ENCODE data around the gene ANKS6. TPM values are rescaled to one million over a fixed set of nuclear protein-coding genes. Genes with fewer than 3 reads are reported as not detected.

The ANKS6 gene
- polyA plus RNA-seq, 1 donor from 2014 or later, result 16.6 TPM

GRCh38 chr9:98787766-98788335 lies 8.5 kb downstream of the ANKS6 start:
- H3K4me2 ChIP-seq (ENCODE audit: low read length), result no peak overlapping the region
- no peaks in the 10 kb centered on the region for H3K79me2 ChIP-seq (replicated peaks; ENCODE audit: insufficient read depth, low read length)
- H3F3A ChIP-seq (ENCODE audit: insufficient read depth, low read length, poor library complexity, severe bottlenecking), result no peaks in the 10 kb centered on the region
- no peaks in the 10 kb centered on the region for H3K27me3 ChIP-seq (ENCODE audit: insufficient read depth, low read depth, low read length)
- H3K9ac ChIP-seq (ENCODE audit: low read length), result no peak overlapping the region
- TF ChIP-seq MXI1 (conservative IDR thresholded peaks at IDR 0.05; ENCODE audit: poor library complexity, severe bottlenecking) (no peak), SMC3 (conservative IDR thresholded peaks at IDR 0.05; ENCODE audit: poor library complexity) (no peak), EP300 (conservative IDR thresholded peaks at IDR 0.05; ENCODE audit: poor library complexity, severe bottlenecking) (no peak), TAF1 (IDR thresholded peaks at IDR 0.05; ENCODE audit: low read depth) (no peak), POLR2AphosphoS5 (IDR thresholded peaks at IDR 0.05) (no peak), EZH2 (IDR thresholded peaks at IDR 0.05; ENCODE audit: borderline replicate concordance, insufficient read depth, low read length, poor library complexity, severe bottlenecking) (no peak), CTCF (IDR thresholded peaks at IDR 0.05; ENCODE audit: poor library complexity, severe bottlenecking) (no peak), RAD21 (conservative IDR thresholded peaks at IDR 0.05) (no peak)
- TF ChIP-seq, protein P1, sequence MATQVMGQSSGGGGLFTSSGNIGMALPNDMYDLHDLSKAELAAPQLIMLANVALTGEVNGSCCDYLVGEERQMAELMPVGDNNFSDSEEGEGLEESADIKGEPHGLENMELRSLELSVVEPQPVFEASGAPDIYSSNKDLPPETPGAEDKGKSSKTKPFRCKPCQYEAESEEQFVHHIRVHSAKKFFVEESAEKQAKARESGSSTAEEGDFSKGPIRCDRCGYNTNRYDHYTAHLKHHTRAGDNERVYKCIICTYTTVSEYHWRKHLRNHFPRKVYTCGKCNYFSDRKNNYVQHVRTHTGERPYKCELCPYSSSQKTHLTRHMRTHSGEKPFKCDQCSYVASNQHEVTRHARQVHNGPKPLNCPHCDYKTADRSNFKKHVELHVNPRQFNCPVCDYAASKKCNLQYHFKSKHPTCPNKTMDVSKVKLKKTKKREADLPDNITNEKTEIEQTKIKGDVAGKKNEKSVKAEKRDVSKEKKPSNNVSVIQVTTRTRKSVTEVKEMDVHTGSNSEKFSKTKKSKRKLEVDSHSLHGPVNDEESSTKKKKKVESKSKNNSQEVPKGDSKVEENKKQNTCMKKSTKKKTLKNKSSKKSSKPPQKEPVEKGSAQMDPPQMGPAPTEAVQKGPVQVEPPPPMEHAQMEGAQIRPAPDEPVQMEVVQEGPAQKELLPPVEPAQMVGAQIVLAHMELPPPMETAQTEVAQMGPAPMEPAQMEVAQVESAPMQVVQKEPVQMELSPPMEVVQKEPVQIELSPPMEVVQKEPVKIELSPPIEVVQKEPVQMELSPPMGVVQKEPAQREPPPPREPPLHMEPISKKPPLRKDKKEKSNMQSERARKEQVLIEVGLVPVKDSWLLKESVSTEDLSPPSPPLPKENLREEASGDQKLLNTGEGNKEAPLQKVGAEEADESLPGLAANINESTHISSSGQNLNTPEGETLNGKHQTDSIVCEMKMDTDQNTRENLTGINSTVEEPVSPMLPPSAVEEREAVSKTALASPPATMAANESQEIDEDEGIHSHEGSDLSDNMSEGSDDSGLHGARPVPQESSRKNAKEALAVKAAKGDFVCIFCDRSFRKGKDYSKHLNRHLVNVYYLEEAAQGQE (IDR thresholded peaks at IDR 0.05; ENCODE audit: borderline replicate concordance), result no peak
- no peak overlapping the region for H2AFZ ChIP-seq (ENCODE audit: low read depth, low read length)
- H3K9me3 ChIP-seq (ENCODE audit: low read length), result no peaks in the 10 kb centered on the region
- H3K36me3 ChIP-seq (ENCODE audit: insufficient read depth, low read length), result no peaks in the 10 kb centered on the region
- H3K4me3 ChIP-seq (ENCODE audit: low read length), result no peak overlapping the region
- H3K9me2 ChIP-seq (ENCODE audit: insufficient read depth, low read length), result no peaks in the 10 kb centered on the region
- H4K20me1 ChIP-seq (ENCODE audit: insufficient read depth), result no peaks in the 10 kb centered on the region
- H3K27ac ChIP-seq (ENCODE audit: low read length), result no peak overlapping the region

GRCh38 chr9:98786750-98787510 lies 9.4 kb downstream of the ANKS6 start:
- Histone ChIP-seq H3K27me3 (ENCODE audit: insufficient read depth, low read depth, low read length) (no peaks in the 10 kb centered on the region), H3F3A (ENCODE audit: insufficient read depth, low read length, poor library complexity, severe bottlenecking) (no peaks in the 10 kb centered on the region), H3K9me2 (ENCODE audit: insufficient read depth, low read length) (no peaks in the 10 kb centered on the region), H3K27ac (ENCODE audit: low read length) (no peak overlapping the region), H3K79me2 (replicated peaks; ENCODE audit: insufficient read depth, low read length) (no peaks in the 10 kb centered on the region), H2AFZ (ENCODE audit: low read depth, low read length) (no peak overlapping the region), H3K36me3 (ENCODE audit: insufficient read depth, low read length) (no peaks in the 10 kb centered on the region), H4K20me1 (ENCODE audit: insufficient read depth) (no peaks in the 10 kb centered on the region), H3K4me3 (ENCODE audit: low read length) (no peak overlapping the region), H3K4me2 (ENCODE audit: low read length) (no peak overlapping the region), H3K9me3 (ENCODE audit: low read length) (no peaks in the 10 kb centered on the region), H3K9ac (ENCODE audit: low read length) (no peak overlapping the region)
- no peak for TF ChIP-seq MXI1 (conservative IDR thresholded peaks at IDR 0.05; ENCODE audit: poor library complexity, severe bottlenecking)
- no peak for TF ChIP-seq CTCF (IDR thresholded peaks at IDR 0.05; ENCODE audit: poor library complexity, severe bottlenecking)
- no peak for TF ChIP-seq SMC3 (conservative IDR thresholded peaks at IDR 0.05; ENCODE audit: poor library complexity)
- no peak for TF ChIP-seq RAD21 (conservative IDR thresholded peaks at IDR 0.05)
- TF ChIP-seq, protein P1 (IDR thresholded peaks at IDR 0.05; ENCODE audit: borderline replicate concordance), result no peak
- no peak for TF ChIP-seq TAF1 (IDR thresholded peaks at IDR 0.05; ENCODE audit: low read depth)
- TF ChIP-seq EP300 (conservative IDR thresholded peaks at IDR 0.05; ENCODE audit: poor library complexity, severe bottlenecking), result no peak
- no peak for TF ChIP-seq POLR2AphosphoS5 (IDR thresholded peaks at IDR 0.05)
- no peak for TF ChIP-seq EZH2 (IDR thresholded peaks at IDR 0.05; ENCODE audit: borderline replicate concordance, insufficient read depth, low read length, poor library complexity, severe bottlenecking)

Data from neural cell (in vitro differentiated cells).